ENCODE results near the gene KRTAP2-2.
"Not testable (repeated sequence)": the region's sequence is repeated elsewhere in the genome, so short reads cannot be mapped to it uniquely, and the experiment has no call there.

GRCh38 chr17:41055130-41055529 lies at the start of gene KRTAP2-2:
- not testable (repeated sequence) for TF ChIP-seq ZNF768 (CRISPR knock-in tag; IDR thresholded peaks at IDR 0.05); REST (IDR thresholded peaks at IDR 0.05; ENCODE audit: borderline replicate concordance in 1 of 2, low read depth in 1 of 2, low read length in 2 of 2); NR2C2 (CRISPR knock-in tag; IDR thresholded peaks at IDR 0.05; ENCODE audit: borderline replicate concordance); ZNF563 (CRISPR knock-in tag; IDR thresholded peaks at IDR 0.05); CTCF (CRISPR knock-in tag; IDR thresholded peaks at IDR 0.05); TEAD3 (CRISPR knock-in tag; optimal IDR thresholded peaks at IDR 0.05; ENCODE audit: borderline replicate concordance); USF2 (IDR thresholded peaks at IDR 0.05; ENCODE audit: low read depth, low read length); USF2 (CRISPR knock-in tag; IDR thresholded peaks at IDR 0.05; ENCODE audit: borderline replicate concordance); PHB2 (IDR thresholded peaks at IDR 0.05; ENCODE audit: partially characterized antibody); ZBTB26 (CRISPR knock-in tag; IDR thresholded peaks at IDR 0.05; ENCODE audit: borderline replicate concordance); MAFF (IDR thresholded peaks at IDR 0.05; ENCODE audit: low read depth, low read length); KLF15 (CRISPR knock-in tag; IDR thresholded peaks at IDR 0.05; ENCODE audit: borderline replicate concordance); CHCHD3 (CRISPR knock-in tag; IDR thresholded peaks at IDR 0.05); HNF4G (IDR thresholded peaks at IDR 0.05; ENCODE audit: borderline replicate concordance, low read depth, low read length); HNF4G (CRISPR knock-in tag; IDR thresholded peaks at IDR 0.05; ENCODE audit: borderline replicate concordance, low read depth)

All from HepG2 (cell line).